ENCODE data around the gene GGT6.
A peak's percentile ranks its signal among the peaks of the same experiment; 100 is the strongest.

GGT6 gene

DNA sequence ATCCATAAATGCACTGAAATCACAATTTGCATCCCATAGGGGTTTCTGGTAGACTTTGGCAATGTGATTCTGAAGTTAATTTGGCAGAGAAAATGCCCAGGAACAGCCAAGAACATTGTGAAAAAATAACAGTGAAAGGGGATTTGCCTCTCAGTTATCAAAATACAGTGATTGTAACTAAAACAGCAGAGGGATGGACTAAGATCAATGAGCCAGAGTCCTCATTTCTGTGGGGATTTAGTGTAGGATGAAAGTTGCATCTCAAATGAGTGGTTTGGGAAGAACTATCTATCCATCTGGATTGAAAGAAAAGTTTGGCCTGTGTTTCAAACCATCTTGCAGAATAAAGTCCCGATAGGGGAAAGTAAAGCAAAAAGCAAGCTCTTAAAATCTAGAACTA lies 33.2 kb downstream of the GGT6 start:
- no peaks in the 10 kb centered on the region for H3K9me3 ChIP-seq (ENCODE audit: control insufficient read depth, insufficient read depth, low read depth, low read length)
- H3K27ac ChIP-seq (ENCODE audit: extremely low read depth, low read depth, low read length): no peak overlapping the region
- H3K4me1 ChIP-seq (ENCODE audit: control insufficient read depth, insufficient read depth, low read length): no peaks in the 10 kb centered on the region
- no peaks in the 10 kb centered on the region for H3K36me3 ChIP-seq (ENCODE audit: control insufficient read depth in 2 of 2, insufficient read depth in 1 of 2, low read length in 2 of 2)
- no peak for TF ChIP-seq ZNF530 (tag by site-specific recombination; IDR thresholded peaks at IDR 0.05; ENCODE audit: low read depth)
- H3K4me3 ChIP-seq (ENCODE audit: low read depth, low read length): no peak overlapping the region
- POLR2A ChIA-PET: interaction anchor here (1.1 kb wide), 1 partner anchor 28 kb away, joined by 3 read pairs; no protein-coding TSS in a partner anchor
- CTCF ChIA-PET: interaction anchor here (0.6 to 1.6 kb wide), 4 partner anchors 13 to 808 kb away, joined by 3 to 6 read pairs (median 3); no protein-coding TSS in a partner anchor

DNA sequence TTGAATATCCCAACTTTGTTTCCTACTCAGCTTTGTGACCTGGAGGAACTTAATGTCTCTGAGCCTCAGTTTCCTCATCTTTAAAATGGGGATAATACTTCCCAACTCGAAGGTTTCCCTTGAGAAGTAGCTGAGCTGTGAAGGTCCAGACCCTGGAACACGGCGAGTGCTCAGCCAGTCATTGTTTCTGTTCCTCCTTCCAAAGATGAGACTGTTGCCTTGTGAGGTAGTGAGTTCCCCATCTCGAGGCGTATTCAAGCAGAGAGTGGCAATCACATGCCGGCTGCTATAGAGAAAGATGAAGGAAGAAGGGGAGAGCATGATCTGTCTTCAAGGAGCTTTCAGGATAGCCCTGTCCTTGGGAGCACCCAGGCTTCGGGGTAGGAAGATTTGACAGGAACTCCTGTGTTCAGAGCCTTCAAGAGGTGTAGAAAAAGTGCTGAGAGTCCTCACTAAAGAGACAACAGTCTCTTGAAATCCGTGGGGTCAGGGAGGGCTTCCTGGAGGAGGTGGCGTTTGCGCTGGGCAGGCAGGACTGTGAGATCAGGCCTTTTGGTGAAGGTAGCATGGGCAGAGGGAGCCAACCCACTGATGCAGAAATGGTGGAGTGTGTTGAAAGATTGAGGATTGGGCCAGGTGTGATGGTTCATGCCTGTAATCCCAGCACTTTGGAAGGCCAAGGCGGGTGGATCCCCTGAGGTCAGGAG lies 34.5 kb downstream of the GGT6 start:
- Histone ChIP-seq H3K27ac (ENCODE audit: extremely low read depth, low read depth, low read length) (no peak overlapping the region), H3K4me3 (ENCODE audit: low read depth, low read length) (no peak overlapping the region), H3K36me3 (ENCODE audit: control insufficient read depth in 2 of 2, insufficient read depth in 1 of 2, low read length in 2 of 2) (no peaks in the 10 kb centered on the region), H3K9me3 (ENCODE audit: control insufficient read depth, insufficient read depth, low read depth, low read length) (no peaks in the 10 kb centered on the region), H3K4me1 (ENCODE audit: control insufficient read depth, insufficient read depth, low read length) (no peaks in the 10 kb centered on the region)
- TF ChIP-seq ZNF654 (tag by site-specific recombination; IDR thresholded peaks at IDR 0.05; ENCODE audit: low read depth): no peak
- no peak for TF ChIP-seq GLIS1 (tag by site-specific recombination; IDR thresholded peaks at IDR 0.05)
- CTCF ChIA-PET: no interaction called here
- POLR2A ChIA-PET: interaction anchor here (0.7 kb wide), 1 partner anchor 18 kb away, joined by 3 read pairs; no protein-coding TSS in a partner anchor

DNA sequence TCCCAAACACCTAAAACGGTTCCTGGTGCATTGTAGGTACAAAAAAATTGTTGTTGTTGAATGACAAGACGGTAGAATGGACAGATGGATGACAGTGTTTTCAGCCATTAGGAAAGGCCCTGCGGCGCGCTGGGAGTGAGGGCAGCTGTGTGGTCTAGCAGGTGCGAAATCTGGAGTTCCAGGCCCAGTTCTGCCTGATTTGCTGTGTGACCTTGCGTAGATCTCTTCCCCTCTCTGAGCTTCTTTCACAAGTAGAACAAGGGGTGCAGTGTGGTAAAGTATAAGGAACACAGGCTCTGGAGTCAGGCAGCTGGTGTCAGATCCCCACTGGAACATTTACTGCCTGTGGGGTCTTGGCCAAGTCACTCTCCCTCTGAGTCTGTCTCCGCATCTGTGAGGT lies 36.4 kb downstream of the GGT6 start:
- CTCF ChIA-PET: interaction anchor here (0.6 to 1.5 kb wide), 2 partner anchors 25 to 41 kb away, joined by 3 read pairs; partner anchors contain the start of gene SPNS2
- POLR2A ChIA-PET: interaction anchor here (1.3 kb wide), 1 partner anchor 31 kb away, joined by 3 read pairs; the partner anchor contains the start of gene MYBBP1A
- Histone ChIP-seq H3K27ac (ENCODE audit: extremely low read depth, low read depth, low read length) (no peak overlapping the region), H3K4me3 (ENCODE audit: low read depth, low read length) (no peak overlapping the region), H3K36me3 (ENCODE audit: control insufficient read depth in 2 of 2, insufficient read depth in 1 of 2, low read length in 2 of 2) (no peaks in the 10 kb centered on the region), H3K4me1 (ENCODE audit: control insufficient read depth, insufficient read depth, low read length) (no peaks in the 10 kb centered on the region), H3K9me3 (ENCODE audit: control insufficient read depth, insufficient read depth, low read depth, low read length) (no peaks in the 10 kb centered on the region)
- peak; percentile 60 for TF ChIP-seq ZNF768 (tag by site-specific recombination; IDR thresholded peaks at IDR 0.05)
- TF ChIP-seq ZNF302 (tag by site-specific recombination; IDR thresholded peaks at IDR 0.05; ENCODE audit: low read depth): no peak

DNA sequence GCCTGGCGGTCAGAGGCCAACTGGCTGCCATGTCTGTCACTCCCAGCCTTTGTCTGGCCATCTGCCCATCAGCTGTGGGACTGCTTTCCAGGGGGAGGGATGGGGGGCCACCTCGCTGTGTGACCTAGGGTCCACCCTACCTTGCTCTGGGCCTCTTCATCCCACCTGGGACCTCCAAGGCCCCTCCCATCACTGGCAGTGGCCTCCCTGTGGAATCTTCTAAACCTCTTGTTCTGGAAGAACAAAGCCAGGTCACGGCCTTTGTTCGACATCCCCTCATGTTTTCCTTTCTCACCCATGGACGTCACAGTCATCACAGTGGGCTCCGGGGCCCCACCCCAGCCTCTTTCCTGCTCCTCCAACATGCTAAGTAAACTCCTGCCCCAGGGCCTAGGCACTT lies 37.7 kb downstream of the GGT6 start:
- ChIA-PET CTCF (no interaction called here), POLR2A (interaction anchor here (1.3 kb wide), 1 partner anchor 33 kb away, joined by 3 read pairs; the partner anchor contains the start of gene MYBBP1A)
- H3K27ac ChIP-seq (ENCODE audit: extremely low read depth, low read depth, low read length): no peak overlapping the region
- no peaks in the 10 kb centered on the region for H3K4me1 ChIP-seq (ENCODE audit: control insufficient read depth, insufficient read depth, low read length)
- H3K9me3 ChIP-seq (ENCODE audit: control insufficient read depth, insufficient read depth, low read depth, low read length): no peaks in the 10 kb centered on the region
- no peaks in the 10 kb centered on the region for H3K36me3 ChIP-seq (ENCODE audit: control insufficient read depth in 2 of 2, insufficient read depth in 1 of 2, low read length in 2 of 2)
- H3K4me3 ChIP-seq (ENCODE audit: low read depth, low read length): no peak overlapping the region
- TF ChIP-seq, protein P1, sequence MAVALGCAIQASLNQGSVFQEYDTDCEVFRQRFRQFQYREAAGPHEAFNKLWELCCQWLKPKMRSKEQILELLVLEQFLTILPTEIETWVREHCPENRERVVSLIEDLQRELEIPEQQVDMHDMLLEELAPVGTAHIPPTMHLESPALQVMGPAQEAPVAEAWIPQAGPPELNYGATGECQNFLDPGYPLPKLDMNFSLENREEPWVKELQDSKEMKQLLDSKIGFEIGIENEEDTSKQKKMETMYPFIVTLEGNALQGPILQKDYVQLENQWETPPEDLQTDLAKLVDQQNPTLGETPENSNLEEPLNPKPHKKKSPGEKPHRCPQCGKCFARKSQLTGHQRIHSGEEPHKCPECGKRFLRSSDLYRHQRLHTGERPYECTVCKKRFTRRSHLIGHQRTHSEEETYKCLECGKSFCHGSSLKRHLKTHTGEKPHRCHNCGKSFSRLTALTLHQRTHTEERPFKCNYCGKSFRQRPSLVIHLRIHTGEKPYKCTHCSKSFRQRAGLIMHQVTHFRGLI (tag by site-specific recombination; IDR thresholded peaks at IDR 0.05): no peak
- TF ChIP-seq, protein P2, sequence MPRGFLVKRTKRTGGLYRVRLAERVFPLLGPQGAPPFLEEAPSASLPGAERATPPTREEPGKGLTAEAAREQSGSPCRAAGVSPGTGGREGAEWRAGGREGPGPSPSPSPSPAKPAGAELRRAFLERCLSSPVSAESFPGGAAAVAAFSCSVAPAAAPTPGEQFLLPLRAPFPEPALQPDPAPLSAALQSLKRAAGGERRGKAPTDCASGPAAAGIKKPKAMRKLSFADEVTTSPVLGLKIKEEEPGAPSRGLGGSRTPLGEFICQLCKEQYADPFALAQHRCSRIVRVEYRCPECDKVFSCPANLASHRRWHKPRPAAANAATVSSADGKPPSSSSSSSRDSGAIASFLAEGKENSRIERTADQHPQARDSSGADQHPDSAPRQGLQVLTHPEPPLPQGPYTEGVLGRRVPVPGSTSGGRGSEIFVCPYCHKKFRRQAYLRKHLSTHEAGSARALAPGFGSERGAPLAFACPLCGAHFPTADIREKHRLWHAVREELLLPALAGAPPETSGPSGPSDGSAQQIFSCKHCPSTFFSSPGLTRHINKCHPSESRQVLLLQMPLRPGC (tag by site-specific recombination; IDR thresholded peaks at IDR 0.05): no peak
- TF ChIP-seq TCF7L2 (IDR thresholded peaks at IDR 0.05; ENCODE audit: borderline replicate concordance, low read depth, low read length) (no peak), ZNF391 (tag by site-specific recombination; IDR thresholded peaks at IDR 0.05; ENCODE audit: borderline replicate concordance, low read depth) (no peak), ZNF366 (tag by site-specific recombination; conservative IDR thresholded peaks at IDR 0.05) (no peak), ZNF175 (tag by site-specific recombination; IDR thresholded peaks at IDR 0.05) (no peak), ZNF623 (tag by site-specific recombination; IDR thresholded peaks at IDR 0.05) (no peak)
- TF ChIP-seq, protein P3, sequence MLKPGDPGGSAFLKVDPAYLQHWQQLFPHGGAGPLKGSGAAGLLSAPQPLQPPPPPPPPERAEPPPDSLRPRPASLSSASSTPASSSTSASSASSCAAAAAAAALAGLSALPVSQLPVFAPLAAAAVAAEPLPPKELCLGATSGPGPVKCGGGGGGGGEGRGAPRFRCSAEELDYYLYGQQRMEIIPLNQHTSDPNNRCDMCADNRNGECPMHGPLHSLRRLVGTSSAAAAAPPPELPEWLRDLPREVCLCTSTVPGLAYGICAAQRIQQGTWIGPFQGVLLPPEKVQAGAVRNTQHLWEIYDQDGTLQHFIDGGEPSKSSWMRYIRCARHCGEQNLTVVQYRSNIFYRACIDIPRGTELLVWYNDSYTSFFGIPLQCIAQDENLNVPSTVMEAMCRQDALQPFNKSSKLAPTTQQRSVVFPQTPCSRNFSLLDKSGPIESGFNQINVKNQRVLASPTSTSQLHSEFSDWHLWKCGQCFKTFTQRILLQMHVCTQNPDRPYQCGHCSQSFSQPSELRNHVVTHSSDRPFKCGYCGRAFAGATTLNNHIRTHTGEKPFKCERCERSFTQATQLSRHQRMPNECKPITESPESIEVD (tag by site-specific recombination; IDR thresholded peaks at IDR 0.05): no peak
- TF ChIP-seq, protein P4, sequence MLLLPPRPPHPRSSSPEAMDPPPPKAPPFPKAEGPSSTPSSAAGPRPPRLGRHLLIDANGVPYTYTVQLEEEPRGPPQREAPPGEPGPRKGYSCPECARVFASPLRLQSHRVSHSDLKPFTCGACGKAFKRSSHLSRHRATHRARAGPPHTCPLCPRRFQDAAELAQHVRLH (tag by site-specific recombination; IDR thresholded peaks at IDR 0.05): no peak
- TF ChIP-seq, protein P5, sequence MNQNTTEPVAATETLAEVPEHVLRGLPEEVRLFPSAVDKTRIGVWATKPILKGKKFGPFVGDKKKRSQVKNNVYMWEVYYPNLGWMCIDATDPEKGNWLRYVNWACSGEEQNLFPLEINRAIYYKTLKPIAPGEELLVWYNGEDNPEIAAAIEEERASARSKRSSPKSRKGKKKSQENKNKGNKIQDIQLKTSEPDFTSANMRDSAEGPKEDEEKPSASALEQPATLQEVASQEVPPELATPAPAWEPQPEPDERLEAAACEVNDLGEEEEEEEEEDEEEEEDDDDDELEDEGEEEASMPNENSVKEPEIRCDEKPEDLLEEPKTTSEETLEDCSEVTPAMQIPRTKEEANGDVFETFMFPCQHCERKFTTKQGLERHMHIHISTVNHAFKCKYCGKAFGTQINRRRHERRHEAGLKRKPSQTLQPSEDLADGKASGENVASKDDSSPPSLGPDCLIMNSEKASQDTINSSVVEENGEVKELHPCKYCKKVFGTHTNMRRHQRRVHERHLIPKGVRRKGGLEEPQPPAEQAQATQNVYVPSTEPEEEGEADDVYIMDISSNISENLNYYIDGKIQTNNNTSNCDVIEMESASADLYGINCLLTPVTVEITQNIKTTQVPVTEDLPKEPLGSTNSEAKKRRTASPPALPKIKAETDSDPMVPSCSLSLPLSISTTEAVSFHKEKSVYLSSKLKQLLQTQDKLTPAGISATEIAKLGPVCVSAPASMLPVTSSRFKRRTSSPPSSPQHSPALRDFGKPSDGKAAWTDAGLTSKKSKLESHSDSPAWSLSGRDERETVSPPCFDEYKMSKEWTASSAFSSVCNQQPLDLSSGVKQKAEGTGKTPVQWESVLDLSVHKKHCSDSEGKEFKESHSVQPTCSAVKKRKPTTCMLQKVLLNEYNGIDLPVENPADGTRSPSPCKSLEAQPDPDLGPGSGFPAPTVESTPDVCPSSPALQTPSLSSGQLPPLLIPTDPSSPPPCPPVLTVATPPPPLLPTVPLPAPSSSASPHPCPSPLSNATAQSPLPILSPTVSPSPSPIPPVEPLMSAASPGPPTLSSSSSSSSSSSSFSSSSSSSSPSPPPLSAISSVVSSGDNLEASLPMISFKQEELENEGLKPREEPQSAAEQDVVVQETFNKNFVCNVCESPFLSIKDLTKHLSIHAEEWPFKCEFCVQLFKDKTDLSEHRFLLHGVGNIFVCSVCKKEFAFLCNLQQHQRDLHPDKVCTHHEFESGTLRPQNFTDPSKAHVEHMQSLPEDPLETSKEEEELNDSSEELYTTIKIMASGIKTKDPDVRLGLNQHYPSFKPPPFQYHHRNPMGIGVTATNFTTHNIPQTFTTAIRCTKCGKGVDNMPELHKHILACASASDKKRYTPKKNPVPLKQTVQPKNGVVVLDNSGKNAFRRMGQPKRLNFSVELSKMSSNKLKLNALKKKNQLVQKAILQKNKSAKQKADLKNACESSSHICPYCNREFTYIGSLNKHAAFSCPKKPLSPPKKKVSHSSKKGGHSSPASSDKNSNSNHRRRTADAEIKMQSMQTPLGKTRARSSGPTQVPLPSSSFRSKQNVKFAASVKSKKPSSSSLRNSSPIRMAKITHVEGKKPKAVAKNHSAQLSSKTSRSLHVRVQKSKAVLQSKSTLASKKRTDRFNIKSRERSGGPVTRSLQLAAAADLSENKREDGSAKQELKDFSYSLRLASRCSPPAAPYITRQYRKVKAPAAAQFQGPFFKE (tag by site-specific recombination; IDR thresholded peaks at IDR 0.05; ENCODE audit: borderline replicate concordance): no peak

Measured in HEK293 (cell line).